ENCODE measurements around the gene NELL1.

NELL1 gene

GRCh38 chr11:21572210-21572609 lies 902.8 kb downstream of the NELL1 start:
- ATAC-seq (ENCODE audit: insufficient read depth, low read depth) = no peak
- Histone ChIP-seq H3K27me3 (ENCODE audit: insufficient read depth, low read length, poor library complexity) (no peaks in the 10 kb centered on the region), H3K9ac (ENCODE audit: low read depth, low read length) (no peak overlapping the region), H3K27ac (ENCODE audit: low read length) (no peak overlapping the region), H3K79me2 (ENCODE audit: insufficient read depth, low read length) (no peaks in the 10 kb centered on the region), H3K36me3 (ENCODE audit: insufficient read depth, low read length) (no peaks in the 10 kb centered on the region), H2AFZ (ENCODE audit: low read depth, low read length) (no peak overlapping the region), H4K20me1 (ENCODE audit: insufficient read depth, low read length) (no peaks in the 10 kb centered on the region), H3K4me2 (ENCODE audit: insufficient read depth, low read length) (no peak overlapping the region), H3K4me1 (ENCODE audit: insufficient read depth, low read length) (no peaks in the 10 kb centered on the region), H3K9me3 (ENCODE audit: insufficient read depth, low read length, severe bottlenecking) (no peaks in the 10 kb centered on the region), H3K4me3 (ENCODE audit: low read depth in 1 of 2, low read length in 2 of 2) (no peak overlapping the region)
- no peak for DNase-seq
- no peak for TF ChIP-seq CTCF (IDR thresholded peaks at IDR 0.05; ENCODE audit: borderline replicate concordance, extremely low read depth, low read length, poor library complexity, severe bottlenecking)
- TF ChIP-seq EZH2 (IDR thresholded peaks at IDR 0.05; ENCODE audit: borderline replicate concordance, low read depth, low read length, severe bottlenecking) = no peak

- Histone ChIP-seq H3K9ac (ENCODE audit: low read depth, low read length) (no peak overlapping the region), H3K4me3 (ENCODE audit: low read depth in 1 of 2, low read length in 2 of 2) (no peak overlapping the region), H3K79me2 (ENCODE audit: insufficient read depth, low read length) (no peaks in the 10 kb centered on the region), H3K9me3 (ENCODE audit: insufficient read depth, low read length, severe bottlenecking) (no peaks in the 10 kb centered on the region), H3K27me3 (ENCODE audit: insufficient read depth, low read length, poor library complexity) (no peaks in the 10 kb centered on the region), H3K36me3 (ENCODE audit: insufficient read depth, low read length) (no peaks in the 10 kb centered on the region), H4K20me1 (ENCODE audit: insufficient read depth, low read length) (no peaks in the 10 kb centered on the region), H2AFZ (ENCODE audit: low read depth, low read length) (peak overlapping the region; percentile 65), H3K4me1 (ENCODE audit: insufficient read depth, low read length) (peaks cover 16% of the 10 kb centered on the region), H3K4me2 (ENCODE audit: insufficient read depth, low read length) (peak overlapping the region; percentile 54), H3K27ac (ENCODE audit: low read length) (peak overlapping the region; percentile 57)
- no peak for TF ChIP-seq EZH2 (IDR thresholded peaks at IDR 0.05; ENCODE audit: borderline replicate concordance, low read depth, low read length, severe bottlenecking)
- no peak for TF ChIP-seq CTCF (IDR thresholded peaks at IDR 0.05; ENCODE audit: borderline replicate concordance, extremely low read depth, low read length, poor library complexity, severe bottlenecking)
- ATAC-seq (ENCODE audit: insufficient read depth, low read depth) (peak; percentile 96), DNase-seq (peak; percentile 50)
Observed at GRCh38 chr11:21582791-21583190, 913.4 kb downstream of the NELL1 start.

GRCh38 chr11:21588754-21589153 lies 919.4 kb downstream of the NELL1 start:
- no peaks in the 10 kb centered on the region for H3K4me1 ChIP-seq (ENCODE audit: insufficient read depth, low read length)
- H3K79me2 ChIP-seq (ENCODE audit: insufficient read depth, low read length) = no peaks in the 10 kb centered on the region
- no peaks in the 10 kb centered on the region for H4K20me1 ChIP-seq (ENCODE audit: insufficient read depth, low read length)
- peaks cover under 1% of the 10 kb centered on the region for H3K9me3 ChIP-seq (ENCODE audit: insufficient read depth, low read length, severe bottlenecking)
- DNase-seq (no peak), ATAC-seq (ENCODE audit: insufficient read depth, low read depth) (no peak)
- H2AFZ ChIP-seq (ENCODE audit: low read depth, low read length) = no peak overlapping the region
- TF ChIP-seq CTCF (IDR thresholded peaks at IDR 0.05; ENCODE audit: borderline replicate concordance, extremely low read depth, low read length, poor library complexity, severe bottlenecking) (no peak), EZH2 (IDR thresholded peaks at IDR 0.05; ENCODE audit: borderline replicate concordance, low read depth, low read length, severe bottlenecking) (no peak)
- H3K27me3 ChIP-seq (ENCODE audit: insufficient read depth, low read length, poor library complexity) = no peaks in the 10 kb centered on the region
- H3K4me3 ChIP-seq (ENCODE audit: low read depth in 1 of 2, low read length in 2 of 2) = no peak overlapping the region
- H3K27ac ChIP-seq (ENCODE audit: low read length) = no peak overlapping the region
- no peaks in the 10 kb centered on the region for H3K36me3 ChIP-seq (ENCODE audit: insufficient read depth, low read length)
- no peak overlapping the region for H3K4me2 ChIP-seq (ENCODE audit: insufficient read depth, low read length)
- H3K9ac ChIP-seq (ENCODE audit: low read depth, low read length) = no peak overlapping the region

- no peaks in the 10 kb centered on the region for H3K27me3 ChIP-seq (ENCODE audit: insufficient read depth, low read length, poor library complexity)
- TF ChIP-seq EZH2 (IDR thresholded peaks at IDR 0.05; ENCODE audit: borderline replicate concordance, low read depth, low read length, severe bottlenecking) (no peak), CTCF (IDR thresholded peaks at IDR 0.05; ENCODE audit: borderline replicate concordance, extremely low read depth, low read length, poor library complexity, severe bottlenecking) (no peak)
- no peaks in the 10 kb centered on the region for H3K9me3 ChIP-seq (ENCODE audit: insufficient read depth, low read length, severe bottlenecking)
- no peak for ATAC-seq (ENCODE audit: insufficient read depth, low read depth)
- 0 out of 2 replicates have a peak, but pooled peaks cover 6% of the 10 kb centered on the region for H3K4me1 ChIP-seq (ENCODE audit: insufficient read depth, low read length)
- H3K4me2 ChIP-seq (ENCODE audit: insufficient read depth, low read length) = no peak overlapping the region
- H2AFZ ChIP-seq (ENCODE audit: low read depth, low read length) = peak overlapping the region; percentile 25; the same call in 1 of the 2 replicates
- no peaks in the 10 kb centered on the region for H3K79me2 ChIP-seq (ENCODE audit: insufficient read depth, low read length)
- no peak overlapping the region for H3K27ac ChIP-seq (ENCODE audit: low read length)
- DNase-seq = no peak
- H3K36me3 ChIP-seq (ENCODE audit: insufficient read depth, low read length) = no peaks in the 10 kb centered on the region
- no peaks in the 10 kb centered on the region for H4K20me1 ChIP-seq (ENCODE audit: insufficient read depth, low read length)
- H3K9ac ChIP-seq (ENCODE audit: low read depth, low read length) = no peak overlapping the region
- H3K4me3 ChIP-seq (ENCODE audit: low read depth in 1 of 2, low read length in 2 of 2) = no peak overlapping the region
Observed at GRCh38 chr11:21602699-21603098, 933.3 kb downstream of the NELL1 start.
